Epidermal melanocyte (primary cell): ENCODE results near the gene PKNOX2.
A peak's percentile ranks its signal among the peaks of the same experiment; 100 is the strongest.
"Not testable (repeated sequence)": the region's sequence is repeated elsewhere in the genome, so short reads cannot be mapped to it uniquely, and the experiment has no call there.

Source experiments
- DNase-seq: peaks from one replicate; pipeline ENCODE4 v3.0.0; 2011; ENCODE audit warnings: low spot score; ENCODE audit not compliant: insufficient read length

PKNOX2 gene

GRCh38 chr11:125201525-125202141 is 37.1 kb downstream of the PKNOX2 start:
- peak; percentile 72 for DNase-seq

GRCh38 chr11:125202362-125202880 is 37.9 kb downstream of the PKNOX2 start:
- DNase-seq = no peak

GRCh38 chr11:125202977-125203376 is 38.4 kb downstream of the PKNOX2 start:
- DNase-seq = no peak

GRCh38 chr11:125207866-125208425 is 43.4 kb downstream of the PKNOX2 start:
- no peak for DNase-seq

GRCh38 chr11:125210066-125210465 is 45.5 kb downstream of the PKNOX2 start:
- DNase-seq = no peak

- DNase-seq = no peak
These were observed 46.8 kb downstream of the PKNOX2 start for GRCh38 chr11:125211191-125211947.

- no peak for DNase-seq
These were observed 47.4 kb downstream of the PKNOX2 start for GRCh38 chr11:125211948-125212340.

- DNase-seq = peak; percentile 85
These were observed 50.3 kb downstream of the PKNOX2 start for GRCh38 chr11:125214601-125215565.

- DNase-seq = no peak
These were observed 51.4 kb downstream of the PKNOX2 start for GRCh38 chr11:125215976-125216375.

GRCh38 chr11:125218336-125218735 is 53.8 kb downstream of the PKNOX2 start:
- no peak for DNase-seq

- no peak for DNase-seq
These were observed 56.9 kb downstream of the PKNOX2 start for GRCh38 chr11:125221461-125221860.

- no peak for DNase-seq
These were observed 57.9 kb downstream of the PKNOX2 start for GRCh38 chr11:125222494-125222893.

GRCh38 chr11:125223161-125223560 is 58.6 kb downstream of the PKNOX2 start:
- DNase-seq = not testable (repeated sequence)

- DNase-seq = peak; percentile 64
These were observed 59.4 kb downstream of the PKNOX2 start for GRCh38 chr11:125223901-125224361.

- DNase-seq = no peak
These were observed 60.0 kb downstream of the PKNOX2 start for GRCh38 chr11:125224391-125225021.

- DNase-seq = no peak
These were observed 60.9 kb downstream of the PKNOX2 start for GRCh38 chr11:125225401-125225800.

- no peak for DNase-seq
These were observed 61.5 kb downstream of the PKNOX2 start for GRCh38 chr11:125226031-125226430.

- no peak for DNase-seq
These were observed 62.2 kb downstream of the PKNOX2 start for GRCh38 chr11:125226706-125227105.

- no peak for DNase-seq
These were observed 62.6 kb downstream of the PKNOX2 start for GRCh38 chr11:125227151-125227550.

GRCh38 chr11:125228445-125228844 is 63.9 kb downstream of the PKNOX2 start:
- DNase-seq = no peak

- DNase-seq = no peak
These were observed 64.4 kb downstream of the PKNOX2 start for GRCh38 chr11:125228993-125229392.
